Loucy (cell line): Measurements from ENCODE around the gene A2M.

Experiments used
- H2AFZ ChIP-seq: fragments of 200-600 bp; sonication (generic); 2 replicates; pipeline ENCODE4 v1.6.0; 2016; ENCODE audit warnings: antibody characterized with exemption, mild to moderate bottlenecking, low read length, moderate library complexity
- H3F3A ChIP-seq: fragments of 200-600 bp; 2 replicates; pipeline ENCODE4 v1.6.0; 2016; ENCODE audit warnings: antibody characterized with exemption, low read depth, mild to moderate bottlenecking
- H3K27me3 ChIP-seq: fragments of 200-600 bp; sonication (generic); 2 replicates; pipeline ENCODE4 v1.6.1; 2014; ENCODE audit warnings: low read length, mild to moderate bottlenecking; ENCODE audit not compliant: insufficient read depth, poor library complexity, severe bottlenecking
- H3K36me3 ChIP-seq: fragments of 200-600 bp; sonication (generic); 2 replicates; pipeline ENCODE4 v1.6.1; 2016; ENCODE audit warnings: low read length; ENCODE audit not compliant: insufficient read depth
- H3K4me1 ChIP-seq: fragments of 200-600 bp; sonication (generic); 2 replicates; pipeline ENCODE4 v1.5.1; 2014; ENCODE audit warnings: low read length, mild to moderate bottlenecking; ENCODE audit not compliant: insufficient read depth, poor library complexity, severe bottlenecking
- H3K4me2 ChIP-seq: fragments of 200-600 bp; sonication (generic); 2 replicates; pipeline ENCODE4 v1.6.0; 2014; ENCODE audit warnings: antibody characterized with exemption, low read length, low read depth, mild to moderate bottlenecking; ENCODE audit not compliant: poor library complexity, severe bottlenecking
- H3K4me3 ChIP-seq: fragments of 200-600 bp; sonication (generic); 2 replicates; pipeline ENCODE4 v1.5.1; 2014; ENCODE audit warnings: low read length, mild to moderate bottlenecking, mixed read lengths; ENCODE audit not compliant: poor library complexity, severe bottlenecking
- H3K79me2 ChIP-seq: fragments of 200-600 bp; sonication (generic); 2 replicates; pipeline ENCODE4 v1.6.1; 2014; ENCODE audit warnings: low read length; ENCODE audit not compliant: insufficient read depth
- H3K9ac ChIP-seq: fragments of 200-600 bp; sonication (generic); 2 replicates; pipeline ENCODE4 v1.6.0; 2014; ENCODE audit warnings: mild to moderate bottlenecking, low read depth, low read length, moderate library complexity; ENCODE audit not compliant: poor library complexity, severe bottlenecking
- H3K9me2 ChIP-seq: fragments of 200-600 bp; sonication (generic); replicated peaks from 2 replicates; pipeline ENCODE4 v1.6.1; 2016; ENCODE audit warnings: low read depth, low read length, mixed read lengths
- H3K9me3 ChIP-seq: fragments of 200-600 bp; sonication (generic); 2 replicates; pipeline ENCODE4 v1.6.1; 2014; ENCODE audit warnings: mild to moderate bottlenecking, antibody characterized with exemption, low read length, low read depth; ENCODE audit not compliant: insufficient read depth
- H4K20me1 ChIP-seq: fragments of 200-600 bp; sonication (generic); 2 replicates; pipeline ENCODE4 v1.6.0; 2014; ENCODE audit warnings: antibody characterized with exemption, low read length, mild to moderate bottlenecking; ENCODE audit not compliant: insufficient read depth, poor library complexity, severe bottlenecking
- EZH2phosphoT487 ChIP-seq: fragments of 200-600 bp; IDR thresholded peaks from 2 replicates; pipeline ENCODE4 v1.6.1; 2018; ENCODE audit warnings: antibody characterized with exemption, mild to moderate bottlenecking, moderate library complexity, borderline replicate concordance
- TF ChIP-seq, protein P1 (sequence below): fragments of 200-600 bp; sonication (generic); conservative IDR thresholded peaks from 2 replicates; pipeline ENCODE4 v1.5.1; 2014; ENCODE audit warnings: mild to moderate bottlenecking, antibody characterized with exemption, low read length

A2M gene

DNA sequence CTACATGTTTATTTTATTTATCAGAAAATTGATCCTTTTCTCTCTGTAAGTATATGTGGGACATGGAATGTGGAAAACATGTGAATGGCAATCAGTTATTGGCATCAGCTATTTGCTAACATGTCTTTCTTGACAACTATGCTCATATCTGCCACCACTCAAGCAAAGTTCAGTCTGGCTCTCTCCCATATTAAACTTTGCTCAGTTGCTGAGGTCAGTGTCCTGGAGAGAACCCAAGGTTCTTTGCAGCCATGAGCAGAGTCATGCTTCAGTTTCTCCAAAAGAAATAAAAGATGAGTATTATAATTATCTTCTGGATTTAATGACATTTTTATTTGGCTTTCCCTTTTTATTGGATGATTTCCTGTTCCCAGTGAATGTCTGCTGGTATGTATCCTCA lies 42.6 kb downstream of the A2M start:
- H3K27me3 ChIP-seq, result no peaks in the 10 kb centered on the region
- no peak overlapping the region for H3K4me2 ChIP-seq
- no peak overlapping the region for H3K9ac ChIP-seq
- no peaks in the 10 kb centered on the region for H3K4me1 ChIP-seq
- no peaks in the 10 kb centered on the region for H3F3A ChIP-seq
- no peaks in the 10 kb centered on the region for H3K79me2 ChIP-seq
- no peaks in the 10 kb centered on the region for H3K36me3 ChIP-seq
- TF ChIP-seq EZH2phosphoT487, result no peak
- TF ChIP-seq, protein P1, sequence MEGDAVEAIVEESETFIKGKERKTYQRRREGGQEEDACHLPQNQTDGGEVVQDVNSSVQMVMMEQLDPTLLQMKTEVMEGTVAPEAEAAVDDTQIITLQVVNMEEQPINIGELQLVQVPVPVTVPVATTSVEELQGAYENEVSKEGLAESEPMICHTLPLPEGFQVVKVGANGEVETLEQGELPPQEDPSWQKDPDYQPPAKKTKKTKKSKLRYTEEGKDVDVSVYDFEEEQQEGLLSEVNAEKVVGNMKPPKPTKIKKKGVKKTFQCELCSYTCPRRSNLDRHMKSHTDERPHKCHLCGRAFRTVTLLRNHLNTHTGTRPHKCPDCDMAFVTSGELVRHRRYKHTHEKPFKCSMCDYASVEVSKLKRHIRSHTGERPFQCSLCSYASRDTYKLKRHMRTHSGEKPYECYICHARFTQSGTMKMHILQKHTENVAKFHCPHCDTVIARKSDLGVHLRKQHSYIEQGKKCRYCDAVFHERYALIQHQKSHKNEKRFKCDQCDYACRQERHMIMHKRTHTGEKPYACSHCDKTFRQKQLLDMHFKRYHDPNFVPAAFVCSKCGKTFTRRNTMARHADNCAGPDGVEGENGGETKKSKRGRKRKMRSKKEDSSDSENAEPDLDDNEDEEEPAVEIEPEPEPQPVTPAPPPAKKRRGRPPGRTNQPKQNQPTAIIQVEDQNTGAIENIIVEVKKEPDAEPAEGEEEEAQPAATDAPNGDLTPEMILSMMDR, result no peak
- no peaks in the 10 kb centered on the region for H4K20me1 ChIP-seq
- no peaks in the 10 kb centered on the region for H3K9me2 ChIP-seq
- no peaks in the 10 kb centered on the region for H3K9me3 ChIP-seq
- no peak overlapping the region for H2AFZ ChIP-seq
- no peak overlapping the region for H3K4me3 ChIP-seq

- Histone ChIP-seq H3K4me1 (no peaks in the 10 kb centered on the region), H3F3A (no peaks in the 10 kb centered on the region), H3K9me3 (no peaks in the 10 kb centered on the region), H4K20me1 (no peaks in the 10 kb centered on the region), H3K4me2 (no peak overlapping the region), H3K27me3 (no peaks in the 10 kb centered on the region), H2AFZ (no peak overlapping the region), H3K9me2 (no peaks in the 10 kb centered on the region), H3K4me3 (no peak overlapping the region), H3K9ac (no peak overlapping the region), H3K36me3 (no peaks in the 10 kb centered on the region), H3K79me2 (no peaks in the 10 kb centered on the region)
- no peak for TF ChIP-seq EZH2phosphoT487
- TF ChIP-seq, protein P1, result no peak
Measured at GRCh38 chr12:9072481-9073038, 43.2 kb downstream of the A2M start.

- no peaks in the 10 kb centered on the region for H4K20me1 ChIP-seq
- H3F3A ChIP-seq, result no peaks in the 10 kb centered on the region
- no peaks in the 10 kb centered on the region for H3K27me3 ChIP-seq
- H2AFZ ChIP-seq, result no peak overlapping the region
- TF ChIP-seq EZH2phosphoT487, result no peak
- TF ChIP-seq, protein P1, result no peak
- no peak overlapping the region for H3K9ac ChIP-seq
- H3K4me2 ChIP-seq, result no peak overlapping the region
- H3K4me1 ChIP-seq, result no peaks in the 10 kb centered on the region
- H3K9me3 ChIP-seq, result no peaks in the 10 kb centered on the region
- no peaks in the 10 kb centered on the region for H3K79me2 ChIP-seq
- H3K36me3 ChIP-seq, result no peaks in the 10 kb centered on the region
- H3K4me3 ChIP-seq, result no peak overlapping the region
- no peaks in the 10 kb centered on the region for H3K9me2 ChIP-seq
Measured at GRCh38 chr12:9071969-9072368, 43.8 kb downstream of the A2M start.
